Left colon (tissue), 2 donors: ENCODE measurements around the gene IGFBP5. TPM values are rescaled to one million over a fixed set of nuclear protein-coding genes. Genes with fewer than 3 reads are reported as not detected.

Experiments used
- ATAC-seq: fragments of 200-7000 bp; cut with Tn5 transposase; one replicate; pipeline ENCODE4 v1.9.1; 2020; ENCODE audit warnings: mild to moderate bottlenecking, moderate library complexity
- DNase-seq, 2 donors: peaks; one replicate each; pipeline ENCODE4 v3.0.0-alpha.2; 2020
- intact Hi-C, 2 donors: fragments of 100-400 bp; cut with DNase I in 1 of 2; cut with micrococcal nuclease in 1 of 2; formaldehyde crosslinking; loops; one replicate each; pipeline versions ENCODE4 v1.11.2 to v1.14.0; 2022; cut with DNase I, micrococcal nuclease
- total RNA-seq, 2 donors: library from RNA; stranded (reverse); fragmentation: NEBNext Ultra II Directional; extraction: Animal tissue kit (Norgen Biotek cat#: 25700); gene quantifications; one replicate each; pipeline ENCODE4 v1.2.1, GENCODE V29; 2021
- donor health status: DM: no; HTN: no; CAD: no.
- donor health status: DM: yes; HTN: yes; CAD: no.

IGFBP5 gene
- total RNA-seq, 2 donors from 2014 or later = 40.0 to 135 TPM

GRCh38 chr2:216673609-216674008 lies 21.7 kb downstream of the IGFBP5 start:
- no peak for ATAC-seq
- DNase-seq = no peak
- intact Hi-C loops = no loop called here

- ATAC-seq = no peak
- intact Hi-C loops = no loop called here
- DNase-seq = no peak
These were observed 22.3 kb downstream of the IGFBP5 start for GRCh38 chr2:216673021-216673420.

- no peak for DNase-seq
- no peak for ATAC-seq
- intact Hi-C loops = no loop called here
These were observed 22.9 kb downstream of the IGFBP5 start for GRCh38 chr2:216672466-216672865.

GRCh38 chr2:216671791-216672343 lies 23.5 kb downstream of the IGFBP5 start:
- intact Hi-C loops = no loop called here
- DNase-seq = no peak
- ATAC-seq = no peak

GRCh38 chr2:216671081-216671411 lies 24.3 kb downstream of the IGFBP5 start:
- ATAC-seq = no peak
- DNase-seq = no peak
- intact Hi-C loops = no loop called here

- ATAC-seq (no peak), DNase-seq (no peak)
- intact Hi-C loops = no loop called here
These were observed 24.9 kb downstream of the IGFBP5 start for GRCh38 chr2:216670266-216671080.

- intact Hi-C loops = loop anchor here (2.0 to 5.0 kb wide), 2 partner anchors 144 to 150 kb away; no protein-coding TSS in a partner anchor
- peak in 1 of 2 donors; percentile 65 for DNase-seq
These were observed 28.7 kb downstream of the IGFBP5 start for GRCh38 chr2:216666461-216667233.

GRCh38 chr2:216665717-216666116 lies 29.6 kb downstream of the IGFBP5 start:
- DNase-seq = no peak
- ATAC-seq = peak; percentile 13
- intact Hi-C loops = loop anchor here (2.0 to 5.0 kb wide), 2 partner anchors 143 to 149 kb away; no protein-coding TSS in a partner anchor

More at GRCh38 chr2:216666461-216667233, 28.7 kb downstream of the IGFBP5 start:
- peak; percentile 85 for ATAC-seq

GRCh38 chr2:216665242-216665641 lies 30.1 kb downstream of the IGFBP5 start:
- intact Hi-C loops = loop anchor here in 1 of 2 donors (5.0 kb wide), 1 partner anchor 143 kb away; no protein-coding TSS in a partner anchor
- peak; percentile 68 for ATAC-seq
- peak in 1 of 2 donors; percentile 41 for DNase-seq

- DNase-seq (no peak), ATAC-seq (no peak)
- intact Hi-C loops = loop anchor here in 1 of 2 donors (5.0 kb wide), 1 partner anchor 142 kb away; no protein-coding TSS in a partner anchor
These were observed 30.7 kb downstream of the IGFBP5 start for GRCh38 chr2:216664593-216665034.

GRCh38 chr2:216663846-216664245 lies 31.5 kb downstream of the IGFBP5 start:
- ATAC-seq = no peak

GRCh38 chr2:216663106-216663505 lies 32.2 kb downstream of the IGFBP5 start:
- ATAC-seq (no peak), DNase-seq (no peak)
- intact Hi-C loops = no loop called here

More at GRCh38 chr2:216663846-216664245, 31.5 kb downstream of the IGFBP5 start:
- intact Hi-C loops = no loop called here
- DNase-seq = no peak

- no peak for ATAC-seq
- intact Hi-C loops = no loop called here
These were observed 33.5 kb downstream of the IGFBP5 start for GRCh38 chr2:216661639-216662375.

GRCh38 chr2:216661051-216661450 lies 34.3 kb downstream of the IGFBP5 start:
- DNase-seq (no peak), ATAC-seq (no peak)
- intact Hi-C loops = no loop called here

More at GRCh38 chr2:216661639-216662375, 33.5 kb downstream of the IGFBP5 start:
- DNase-seq = no peak

GRCh38 chr2:216660496-216660895 lies 34.9 kb downstream of the IGFBP5 start:
- intact Hi-C loops = no loop called here
- ATAC-seq = no peak
- no peak for DNase-seq

- intact Hi-C loops = no loop called here
- DNase-seq = no peak
- ATAC-seq = no peak
These were observed 36.1 kb downstream of the IGFBP5 start for GRCh38 chr2:216659276-216659675.

GRCh38 chr2:216658757-216659156 lies 36.6 kb downstream of the IGFBP5 start:
- DNase-seq (peak in 1 of 2 donors; percentile 21), ATAC-seq (peak; percentile 78)
- intact Hi-C loops = no loop called here

- intact Hi-C loops = no loop called here
- no peak for ATAC-seq
These were observed 37.4 kb downstream of the IGFBP5 start for GRCh38 chr2:216657980-216658379.

More at GRCh38 chr2:216657980-216658379, 37.4 kb downstream of the IGFBP5 start:
- no peak for DNase-seq
